ENCODE measurements around the gene GLRA3.
"Not testable (repeated sequence)": the region's sequence is repeated elsewhere in the genome, so short reads cannot be mapped to it uniquely, and the experiment has no call there.

Gene GLRA3

DNA sequence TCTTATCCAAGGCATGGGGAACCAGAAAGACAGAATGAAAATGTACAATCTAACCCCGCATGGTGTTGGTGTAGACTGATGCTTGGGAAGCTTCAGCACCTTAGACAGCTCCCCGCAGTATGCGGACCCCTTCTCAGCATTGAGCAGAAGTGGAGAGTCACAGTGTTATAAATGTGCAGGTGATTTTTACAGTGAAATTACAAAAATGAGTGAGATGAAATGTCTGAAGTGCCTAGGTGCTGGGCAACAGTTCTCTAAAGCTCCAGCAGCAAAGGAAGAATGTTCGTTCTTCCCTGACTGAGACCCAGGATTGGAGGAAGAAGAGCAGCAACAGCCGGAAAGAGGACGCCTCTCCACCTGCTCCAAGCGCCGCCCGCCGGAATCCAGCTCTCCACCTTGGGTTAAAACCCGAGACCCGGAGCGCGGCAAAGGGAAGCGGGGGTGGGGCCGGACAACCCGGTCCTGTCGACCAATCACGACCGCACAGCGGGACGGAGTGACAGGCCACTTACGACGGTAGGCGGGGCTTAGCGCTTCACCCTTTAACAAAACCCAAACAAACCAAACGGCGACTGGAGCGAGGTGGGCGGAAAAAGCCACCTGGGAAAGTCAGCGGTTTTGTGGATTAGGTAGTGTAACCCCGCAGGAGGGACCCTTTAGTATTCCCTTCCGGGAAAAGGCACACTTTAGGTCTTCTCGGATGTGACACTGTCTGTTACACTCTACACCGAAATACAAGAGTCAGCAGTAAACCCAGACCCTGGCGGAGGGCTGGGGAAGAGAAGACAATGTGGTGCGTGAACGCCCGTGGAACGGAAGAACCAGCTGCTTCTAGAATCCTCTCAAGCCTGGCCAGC lies at the start of gene GLRA3:
GLRA3 (minus strand) TSS at position 403 of the 857 bp plus-strand sequence. CDS start 436 bp downstream, outside the sequence.
- no peak for DNase-seq (ENCODE audit: low read depth)

GRCh38 chr4:174874898-174875297 lies 45.9 kb upstream of the GLRA3 start:
- no peak for DNase-seq (ENCODE audit: low read depth)

- DNase-seq (ENCODE audit: low read depth), result no peak
Measured at GRCh38 chr4:174873931-174874330, 44.9 kb upstream of the GLRA3 start.

- not testable (repeated sequence) for DNase-seq (ENCODE audit: low read depth)
Measured at GRCh38 chr4:174873146-174873545, 44.1 kb upstream of the GLRA3 start.

DNA sequence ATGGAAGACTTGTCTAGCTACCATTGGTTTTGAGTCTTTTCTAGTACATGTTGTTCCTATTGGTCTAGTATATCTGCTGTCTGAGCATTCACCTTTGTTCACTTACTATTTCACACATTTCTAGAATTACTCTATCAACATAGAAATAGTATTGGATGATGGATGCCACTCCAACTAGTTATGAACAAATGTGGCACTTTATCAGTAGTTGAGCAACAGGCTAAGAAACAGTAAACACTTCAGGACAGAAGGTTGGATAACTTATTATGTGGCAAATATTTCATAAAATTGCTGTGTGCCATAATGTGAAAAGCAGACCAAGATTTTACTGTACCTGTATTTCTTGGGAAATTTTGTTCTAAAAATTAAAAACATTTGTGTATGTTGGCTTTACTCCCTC lies 42.4 kb upstream of the GLRA3 start:
- DNase-seq (ENCODE audit: low read depth), result no peak

- DNase-seq (ENCODE audit: low read depth), result no peak
Measured at GRCh38 chr4:174870311-174870710, 41.3 kb upstream of the GLRA3 start.

DNA sequence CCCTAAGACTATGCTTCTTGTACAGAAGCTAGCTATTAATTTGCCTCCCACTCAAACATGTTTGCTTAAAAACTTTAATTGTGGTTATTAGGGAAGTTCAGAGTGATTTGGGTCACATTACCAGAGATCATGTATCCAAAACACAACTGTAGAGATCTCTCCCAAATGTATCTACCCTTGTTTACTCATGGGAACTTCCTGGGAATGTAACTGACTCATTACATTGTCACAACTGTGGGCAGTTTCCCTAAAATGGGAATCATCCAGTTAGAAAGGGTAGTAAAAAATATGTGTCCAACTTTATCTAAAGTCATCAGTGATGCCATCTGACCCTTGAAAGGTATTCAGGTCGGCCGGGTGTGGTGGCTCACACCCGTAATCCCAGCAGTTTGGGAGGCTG lies 40.3 kb upstream of the GLRA3 start:
- no peak for DNase-seq (ENCODE audit: low read depth)

DNA sequence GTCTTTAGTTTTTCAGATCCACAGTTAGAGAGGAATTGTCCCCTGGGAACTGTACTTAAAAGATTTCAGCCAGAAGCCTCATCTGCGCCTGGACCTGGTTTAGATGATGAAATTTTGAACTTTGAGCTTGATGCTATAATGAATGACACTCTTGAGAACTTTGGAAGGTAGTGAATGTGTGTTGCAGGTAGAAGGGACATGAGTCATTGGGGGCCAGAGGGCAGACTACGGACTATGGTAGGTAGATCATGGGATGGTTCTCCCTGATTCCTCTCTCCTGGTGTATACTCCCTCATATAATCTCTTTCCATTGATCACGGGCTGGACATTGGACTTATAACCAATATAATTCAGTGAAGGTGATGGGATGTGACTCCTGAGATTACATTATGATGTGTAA lies 38.9 kb upstream of the GLRA3 start:
- DNase-seq (ENCODE audit: low read depth), result no peak

- DNase-seq (ENCODE audit: low read depth), result no peak
Measured at GRCh38 chr4:174865418-174865985, 36.5 kb upstream of the GLRA3 start.

GRCh38 chr4:174864031-174864430 lies 35.0 kb upstream of the GLRA3 start:
- DNase-seq (ENCODE audit: low read depth), result no peak

- DNase-seq (ENCODE audit: low read depth), result no peak
Measured at GRCh38 chr4:174860588-174860987, 31.5 kb upstream of the GLRA3 start.

DNA sequence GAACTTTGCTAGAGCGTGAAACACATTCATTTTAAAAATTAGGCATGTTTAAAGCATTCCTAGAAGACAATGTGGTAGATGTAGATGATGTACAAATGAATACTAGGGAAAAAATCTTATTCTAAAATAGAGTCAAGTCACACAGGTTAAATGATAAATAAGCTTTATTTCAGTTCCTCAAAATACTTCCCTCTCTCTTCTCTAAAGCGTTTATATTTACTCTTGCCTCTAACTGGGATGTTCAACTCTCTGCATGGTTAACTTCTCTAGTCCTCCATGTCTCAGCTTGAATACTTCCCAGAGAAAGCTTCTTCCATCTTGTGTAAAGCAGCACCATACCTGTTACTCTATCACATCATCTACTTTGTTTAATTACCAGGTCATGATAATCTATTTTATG lies 30.9 kb upstream of the GLRA3 start:
- DNase-seq (ENCODE audit: low read depth), result no peak

DNA sequence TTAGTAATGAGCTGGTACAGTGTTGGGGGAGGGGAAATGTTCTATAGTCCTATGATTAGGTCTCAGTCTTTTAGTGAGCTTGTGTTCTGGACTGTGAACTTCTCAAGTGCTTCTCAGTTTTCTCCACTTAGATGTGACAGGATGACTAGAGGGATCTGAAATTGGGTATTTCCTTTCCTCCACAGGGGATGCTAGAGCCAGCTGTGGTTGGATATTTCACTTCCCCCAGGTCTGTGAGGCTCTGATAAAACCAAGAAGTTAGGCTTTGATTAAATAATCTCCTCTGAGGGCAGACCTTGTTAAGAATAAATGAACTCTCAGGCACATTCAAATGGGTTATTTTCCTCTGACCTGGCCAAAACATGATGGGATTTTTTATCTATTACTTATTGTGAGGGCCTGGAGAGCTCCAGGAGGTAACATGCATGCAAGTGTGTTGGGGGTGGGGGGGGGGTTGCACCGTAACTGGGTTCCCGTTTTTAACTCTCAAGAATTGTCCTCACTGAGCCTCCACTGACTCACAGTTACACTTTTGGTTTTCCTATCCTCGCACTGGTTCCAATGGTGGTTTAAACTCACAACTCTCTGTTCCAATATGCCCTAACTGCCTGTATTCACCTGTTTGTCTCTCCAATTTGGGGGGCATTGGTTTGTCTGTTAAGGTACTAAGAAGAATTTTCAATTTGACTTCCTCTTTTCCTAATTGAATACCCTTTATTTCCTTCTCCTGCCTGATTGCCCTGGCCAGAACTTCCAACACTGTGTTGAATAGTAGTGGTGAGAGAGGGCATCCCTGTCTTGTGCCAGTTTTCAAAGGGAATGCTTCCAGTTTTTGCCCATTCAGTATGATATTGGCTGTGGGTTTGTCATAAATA lies 28.1 kb upstream of the GLRA3 start:
- no peak for DNase-seq (ENCODE audit: low read depth)

- no peak for DNase-seq (ENCODE audit: low read depth)
Measured at GRCh38 chr4:174855050-174855449, 26.0 kb upstream of the GLRA3 start.

- no peak for DNase-seq (ENCODE audit: low read depth)
Measured at GRCh38 chr4:174853629-174854028, 24.6 kb upstream of the GLRA3 start.

GRCh38 chr4:174848596-174848995 lies 19.5 kb upstream of the GLRA3 start:
- no peak for DNase-seq (ENCODE audit: low read depth)

GRCh38 chr4:174847801-174848427 lies 18.9 kb upstream of the GLRA3 start:
- no peak for DNase-seq (ENCODE audit: low read depth)

- DNase-seq (ENCODE audit: low read depth), result no peak
Measured at GRCh38 chr4:174835536-174835935, 6.5 kb upstream of the GLRA3 start.

GRCh38 chr4:174834477-174834876 lies 5.4 kb upstream of the GLRA3 start:
- DNase-seq (ENCODE audit: low read depth), result no peak

DNA sequence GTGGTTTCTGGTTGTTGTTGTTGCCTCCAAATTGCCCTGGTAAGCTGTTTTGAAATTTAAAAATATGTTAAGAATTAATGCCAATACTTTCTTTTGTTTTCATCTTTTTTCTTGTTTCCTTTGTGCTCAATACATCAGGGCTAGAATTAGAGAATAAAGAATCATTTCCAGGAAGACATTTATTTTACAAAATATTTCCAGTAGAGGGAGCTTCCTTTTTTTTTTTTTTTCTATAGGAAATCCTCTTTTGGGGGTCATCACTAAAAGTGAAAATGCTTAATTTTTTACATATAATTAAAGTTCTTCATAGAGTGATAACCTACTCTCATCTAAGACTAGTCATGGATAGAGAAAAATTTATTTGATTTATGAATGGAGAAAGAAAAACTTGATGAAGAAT lies 2.4 kb downstream of the GLRA3 start:
- DNase-seq (ENCODE audit: low read depth), result no peak

- DNase-seq (ENCODE audit: low read depth), result no peak
Measured at GRCh38 chr4:174815282-174815681, 13.8 kb downstream of the GLRA3 start.

DNA sequence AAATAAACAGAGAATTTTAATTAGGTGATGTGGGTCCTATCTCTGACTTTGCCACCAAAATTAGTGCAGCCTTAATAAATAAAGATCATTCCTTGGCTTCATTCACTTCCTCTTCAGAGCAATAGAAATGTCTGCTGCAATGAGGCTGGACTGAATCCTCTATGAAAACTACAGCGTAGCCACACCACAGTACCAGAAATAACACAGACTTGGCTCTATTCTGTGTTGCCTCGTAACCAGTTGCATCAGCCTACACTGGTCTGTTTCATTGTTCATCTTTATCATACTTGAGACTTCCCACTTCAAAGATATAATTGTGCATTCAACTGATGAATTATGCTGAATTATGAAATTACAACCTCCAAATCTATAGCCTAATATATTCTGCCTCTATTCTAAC lies 15.8 kb downstream of the GLRA3 start:
- DNase-seq (ENCODE audit: low read depth), result no peak
